Prostate gland (tissue), 2 donors: Measurements from ENCODE around the gene CTSD. TPM values are rescaled to one million over a fixed set of nuclear protein-coding genes. Genes with fewer than 3 reads are reported as not detected.
A peak's percentile ranks its signal among the peaks of the same experiment; 100 is the strongest.

Experiments used
- DNase-seq: peaks from one replicate; pipeline ENCODE4 v3.0.0-alpha.2; 2019; ENCODE audit warnings: low spot score
- H3K27ac ChIP-seq, 2 donors: fragments of 200-600 bp; sonication (generic); 2 replicates each; pipeline ENCODE4 v1.5.1; 2017 to 2019
- H3K27me3 ChIP-seq: fragments of 200-600 bp; sonication (generic); replicated peaks from 2 replicates; pipeline ENCODE4 v1.5.1; 2019; ENCODE audit not compliant: insufficient read depth
- H3K36me3 ChIP-seq, 2 donors: fragments of 200-600 bp; sonication (generic); 1 replicate in 1 of 2; 2 replicates in 1 of 2; pipeline versions ENCODE4 v1.5.1 to v1.8.1; 2017 to 2019
- H3K4me1 ChIP-seq: fragments of 200-600 bp; sonication (generic); replicated peaks from 2 replicates; pipeline ENCODE4 v1.5.1; 2019
- H3K4me3 ChIP-seq, 2 donors: fragments of 200-600 bp; sonication (generic); 2 replicates each; pipeline ENCODE4 v1.5.1; 2017 to 2019
- H3K9me3 ChIP-seq: fragments of 200-600 bp; sonication (generic); 2 replicates; pipeline ENCODE4 v1.5.1; 2017
- CTCF ChIP-seq, 4 experiments: fragments of 200-600 bp in 2 of 4; fragments of 450-650 bp in 2 of 4; sonication (generic) in 2 of 4; IDR thresholded peaks; 1 replicate in 3 of 4; 2 replicates in 1 of 4; pipeline ENCODE4 v1.5.1; 2016 to 2019; ENCODE audit warnings: antibody characterized with exemption in 4 of 4, mild to moderate bottlenecking in 2 of 4, moderate library complexity in 2 of 4
- POLR2A ChIP-seq: fragments of 450-650 bp; IDR thresholded peaks from one replicate; pipeline ENCODE4 v1.6.1; 2016; ENCODE audit warnings: antibody characterized with exemption, mild to moderate bottlenecking
- POLR2AphosphoS5 ChIP-seq: sonication (generic); formaldehyde crosslinking; IDR thresholded peaks from one replicate; pipeline ENCODE4 v1.6.1; 2017; ENCODE audit warnings: antibody characterized with exemption
- WGBS: methylation state at CpG from one replicate; pipeline ENCODE4 v1.1.5; 2018; 5-methylcytosine and 5-hydroxymethylcytosine counted together
- intact Hi-C: fragments of 100-400 bp; cut with DNase I; formaldehyde crosslinking; loops from one replicate; pipeline ENCODE4 v1.14.2; 2022
- total RNA-seq, 2 donors: library from RNA; depleted of rRNA; stranded (reverse); fragments of >200 nt; gene quantifications; one replicate each; pipeline ENCODE4 v1.1.0, GENCODE V29; 2016

The CTSD gene
- total RNA-seq, 2 donors from 2014 or later = 497 to 983 TPM

- H3K4me1 ChIP-seq = no peaks in the 10 kb centered on the region
- 72% methylated on average over 5 of the region's 5 CpGs for WGBS
- no peak overlapping the region for H3K4me3 ChIP-seq
- no peaks in the 10 kb centered on the region for H3K9me3 ChIP-seq
- TF ChIP-seq POLR2A (no peak), CTCF (IDR thresholded peaks at IDR 0.05) (no peak), POLR2AphosphoS5 (no peak)
- no peak for DNase-seq
- no peak overlapping the region for H3K27ac ChIP-seq
- peaks cover 9% of the 10 kb centered on the region for H3K27me3 ChIP-seq
- intact Hi-C loops = no loop called here
- H3K36me3 ChIP-seq = peaks cover 8 to 9% of the 10 kb centered on the region in 2 donors
Measured at GRCh38 chr11:1751531-1751921, 12.2 kb downstream of the CTSD start.

GRCh38 chr11:1750840-1751530 lies 12.7 kb downstream of the CTSD start:
- H3K4me1 ChIP-seq = no peaks in the 10 kb centered on the region
- H3K9me3 ChIP-seq = no peaks in the 10 kb centered on the region
- 70% methylated on average over 14 of the region's 14 CpGs for whole genome bisulfite sequencing
- no peak for TF ChIP-seq POLR2AphosphoS5
- no peak for TF ChIP-seq POLR2A
- no peak for TF ChIP-seq CTCF (IDR thresholded peaks at IDR 0.05)
- no peak overlapping the region for H3K27ac ChIP-seq
- DNase-seq = no peak
- H3K27me3 ChIP-seq = peaks cover 9% of the 10 kb centered on the region
- H3K36me3 ChIP-seq = peaks cover 8 to 9% of the 10 kb centered on the region in 2 donors
- intact Hi-C loops = no loop called here
- H3K4me3 ChIP-seq = no peak overlapping the region

GRCh38 chr11:1750481-1750839 lies 13.3 kb downstream of the CTSD start, which contains the start of gene IFITM10:
IFITM10 (minus strand) TSS chr11:1750595; CDS start chr11:1750442, 153 bp downstream.
- intact Hi-C loops = no loop called here
- no peak for DNase-seq
- no peaks in the 10 kb centered on the region for H3K9me3 ChIP-seq
- H3K27me3 ChIP-seq = peaks cover 9% of the 10 kb centered on the region
- no peak within 1 kb of the TSS for H3K4me3 ChIP-seq
- no peaks in the 10 kb centered on the region for H3K4me1 ChIP-seq
- H3K27ac ChIP-seq = no peak within 1 kb of the TSS
- TF ChIP-seq CTCF (IDR thresholded peaks at IDR 0.05) (no peak), POLR2A (peak; percentile 26)
- WGBS = 45% methylated on average over 6 of the region's 6 CpGs
- peaks cover 8 to 9% of the 10 kb centered on the region in 2 donors for H3K36me3 ChIP-seq

GRCh38 chr11:1749395-1750351 lies 14.1 kb downstream of the CTSD start:
- peak overlapping the region in 1 of 2 donors; percentile 23 for H3K4me3 ChIP-seq

More at GRCh38 chr11:1749395-1750351, 14.1 kb downstream of the CTSD start:
- peaks cover 8 to 9% of the 10 kb centered on the region in 2 donors for H3K36me3 ChIP-seq
- WGBS = 27% methylated on average over 25 of the region's 25 CpGs
- peaks cover 9% of the 10 kb centered on the region for H3K27me3 ChIP-seq
- no peaks in the 10 kb centered on the region for H3K9me3 ChIP-seq
- H3K27ac ChIP-seq = no peak overlapping the region
- no peaks in the 10 kb centered on the region for H3K4me1 ChIP-seq
- intact Hi-C loops = no loop called here
- TF ChIP-seq POLR2A (no peak), CTCF (IDR thresholded peaks at IDR 0.05) (no peak), POLR2AphosphoS5 (no peak)
- DNase-seq = no peak
